GM21786 (cell line): ENCODE results near the gene CNIH1.
"Not testable (repeated sequence)": the region's sequence is repeated elsewhere in the genome, so short reads cannot be mapped to it uniquely, and the experiment has no call there.

Source experiments
- ATAC-seq: cut with Tn5 transposase; IDR thresholded peaks from one replicate; pipeline ENCODE4 v1.9.1; 2021; ENCODE audit not compliant: unreplicated experiment

The CNIH1 gene

DNA sequence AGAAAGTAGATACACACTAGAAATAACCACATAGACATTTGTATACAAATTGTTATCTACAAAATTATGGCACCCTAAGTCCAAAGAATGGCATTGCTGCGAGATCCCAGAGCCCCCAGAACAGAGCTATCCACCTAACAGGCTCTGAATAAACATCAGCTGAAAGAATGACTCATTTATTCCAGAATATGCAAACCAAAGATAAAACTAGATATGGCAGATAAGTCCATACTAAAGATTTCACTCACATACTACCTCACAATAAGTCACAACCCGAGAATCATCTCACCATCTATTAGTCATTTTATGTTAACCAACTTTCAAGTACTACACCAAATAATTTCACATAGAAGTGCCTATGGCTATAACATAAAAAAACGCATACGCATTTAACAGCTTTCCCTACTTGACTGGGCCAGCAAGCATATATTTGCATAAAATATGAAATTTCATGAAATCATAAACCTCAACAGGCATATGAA lies 5.6 kb downstream of the CNIH1 start:
- ATAC-seq: peak; percentile 40

DNA sequence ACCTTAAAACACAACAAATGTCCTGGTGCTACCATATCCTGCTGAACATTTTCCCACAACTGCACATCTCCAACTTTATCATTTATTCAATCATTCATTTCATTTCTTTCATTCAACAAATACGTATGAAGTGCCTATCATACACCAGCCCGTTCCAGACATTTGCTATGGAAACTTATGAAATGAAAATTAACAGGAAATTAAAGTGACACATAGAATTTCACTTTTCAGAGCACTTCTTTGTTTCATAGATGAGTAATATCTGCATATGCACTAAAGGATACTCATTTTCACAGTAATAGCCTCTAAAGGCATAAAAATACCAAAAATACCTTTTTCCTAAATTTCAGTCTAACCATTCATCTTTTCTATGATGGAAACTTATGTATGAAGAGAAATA lies 12.6 kb downstream of the CNIH1 start:
- no peak for ATAC-seq

DNA sequence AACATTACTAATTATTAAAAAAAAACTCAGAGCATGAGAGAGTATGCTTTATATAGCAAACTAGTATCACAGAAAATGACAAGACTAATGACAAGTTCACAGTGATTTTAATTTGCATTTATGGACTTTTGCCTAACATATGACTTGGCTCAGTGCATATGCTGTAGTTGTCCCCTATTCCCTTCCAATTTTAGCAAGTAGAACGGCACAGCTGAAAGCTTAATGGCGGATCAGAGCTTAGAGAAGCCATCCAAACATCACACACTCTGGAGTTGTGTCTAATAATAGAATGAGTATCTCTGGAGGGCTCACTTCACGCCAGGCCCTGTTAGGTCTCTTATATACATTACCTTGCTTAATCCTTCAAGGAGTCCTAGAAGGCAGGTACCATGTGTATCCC lies 13.3 kb downstream of the CNIH1 start:
- no peak for ATAC-seq

DNA sequence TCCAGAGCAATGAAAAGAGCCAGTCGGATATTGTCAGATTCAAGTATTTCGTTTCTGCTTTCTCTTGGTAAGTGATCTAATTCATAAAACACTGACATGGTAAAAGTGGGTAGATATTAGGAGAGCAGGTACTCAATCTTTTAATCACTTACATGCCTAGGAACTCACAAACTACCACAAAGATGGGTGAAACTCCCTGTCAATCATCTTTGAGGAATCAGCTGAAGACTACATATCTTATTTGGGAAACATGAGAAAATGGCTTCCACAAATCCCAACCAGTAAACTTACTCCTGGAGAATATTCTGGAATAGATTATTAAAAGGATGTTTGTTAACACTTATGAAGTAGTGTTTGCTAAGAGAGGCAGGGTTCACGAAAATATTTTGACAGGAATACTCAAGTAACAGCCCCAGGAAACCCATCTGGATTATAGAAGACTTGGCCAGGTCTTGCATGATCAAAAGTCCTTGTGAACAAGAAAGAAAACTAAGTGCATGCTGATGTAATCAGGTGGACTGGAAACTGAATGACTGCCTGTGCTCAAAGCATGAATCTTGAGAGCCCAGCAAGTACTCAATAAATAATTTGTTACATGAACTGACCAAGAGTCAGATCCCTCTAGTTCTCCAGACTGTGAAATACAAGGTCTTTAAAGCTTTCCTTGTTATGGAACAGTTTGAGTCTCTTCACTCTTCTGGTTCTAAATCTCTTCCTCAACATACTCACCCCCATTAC lies 15.5 kb downstream of the CNIH1 start:
- ATAC-seq: no peak

DNA sequence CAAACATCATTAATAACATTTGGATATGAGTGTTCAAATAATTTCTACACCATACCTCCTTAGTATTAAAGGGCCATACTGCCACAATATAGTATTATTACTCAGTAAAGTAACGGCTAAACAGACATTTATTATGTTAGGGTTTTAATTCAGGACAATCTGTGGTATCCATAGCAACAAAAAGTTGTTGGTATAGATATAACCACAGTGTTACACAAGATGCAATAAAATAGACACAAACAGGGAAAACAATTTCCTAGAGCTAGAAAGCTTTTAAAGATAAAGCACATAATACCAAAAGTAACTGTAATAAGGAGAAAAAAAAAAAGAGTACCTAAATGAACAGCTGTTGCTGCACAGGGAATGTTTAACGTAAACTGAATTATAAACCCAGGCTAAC lies 16.1 kb downstream of the CNIH1 start:
- no peak for ATAC-seq

DNA sequence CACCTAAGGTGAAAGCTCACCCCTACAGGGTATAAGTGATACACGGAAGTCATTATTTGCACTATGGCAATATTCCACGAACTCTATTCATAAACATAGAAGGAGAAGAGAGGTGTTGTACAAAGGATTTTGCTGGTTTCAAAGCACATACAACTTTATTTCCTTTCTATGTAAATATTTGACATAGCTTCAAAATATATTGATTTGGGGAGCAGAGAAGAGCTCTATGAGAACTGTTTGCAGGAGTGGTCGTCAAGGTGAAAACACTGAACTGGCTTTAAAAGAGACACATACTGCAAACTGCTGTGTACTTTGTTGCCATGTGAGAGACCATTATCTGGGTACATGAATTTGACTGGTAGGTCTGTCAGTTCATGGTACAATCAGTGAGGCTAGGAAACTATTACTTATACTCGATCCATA lies 16.7 kb downstream of the CNIH1 start:
- no peak for ATAC-seq

DNA sequence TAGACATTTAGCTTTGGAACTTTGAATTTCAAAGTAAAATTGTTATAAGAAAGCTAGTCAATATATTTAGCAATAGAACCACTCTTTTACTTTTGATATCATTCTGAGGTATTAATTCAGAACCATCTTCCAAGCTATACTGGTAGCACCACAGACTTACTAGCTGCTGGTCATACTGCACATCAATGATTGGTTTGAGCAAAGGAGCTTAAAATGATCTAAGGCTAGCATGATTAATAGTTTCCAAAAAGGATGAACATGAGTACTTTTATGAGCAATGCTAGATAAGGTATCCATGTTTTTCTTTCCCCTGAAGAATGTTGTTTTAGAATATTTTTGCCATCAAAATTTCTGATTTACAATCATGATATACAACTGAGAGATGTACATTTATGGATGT lies 17.2 kb downstream of the CNIH1 start:
- no peak for ATAC-seq

DNA sequence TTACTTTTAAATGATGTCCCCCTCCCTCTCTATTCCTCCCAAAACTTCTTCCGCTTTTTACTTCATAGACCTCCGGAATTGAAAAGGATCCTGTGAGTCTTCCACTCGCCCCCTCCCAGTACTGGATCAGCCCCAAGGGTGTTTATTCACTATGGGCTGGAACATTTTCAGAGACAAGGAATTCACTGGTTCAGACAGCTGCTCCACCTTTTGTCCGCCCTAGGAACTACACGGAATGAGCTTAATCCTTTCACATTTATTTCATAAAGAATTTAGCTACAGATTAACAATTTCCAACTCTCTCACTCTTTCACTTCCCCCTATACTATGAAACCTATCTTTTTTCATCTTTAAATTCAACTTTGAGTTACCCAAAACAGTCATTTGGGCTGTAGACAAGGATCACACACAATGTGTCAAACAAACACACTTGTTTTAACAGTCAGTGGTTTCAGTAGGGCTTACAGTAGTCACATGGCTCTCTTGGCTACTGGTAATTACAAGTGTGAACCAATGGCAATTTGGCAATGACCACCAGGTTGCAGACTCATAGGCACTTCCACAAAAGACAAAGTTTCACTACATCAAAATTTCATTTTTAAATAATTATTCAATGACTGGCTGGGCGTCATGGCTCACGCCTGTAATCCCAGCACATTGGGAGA lies 20.6 kb downstream of the CNIH1 start:
- no peak for ATAC-seq

DNA sequence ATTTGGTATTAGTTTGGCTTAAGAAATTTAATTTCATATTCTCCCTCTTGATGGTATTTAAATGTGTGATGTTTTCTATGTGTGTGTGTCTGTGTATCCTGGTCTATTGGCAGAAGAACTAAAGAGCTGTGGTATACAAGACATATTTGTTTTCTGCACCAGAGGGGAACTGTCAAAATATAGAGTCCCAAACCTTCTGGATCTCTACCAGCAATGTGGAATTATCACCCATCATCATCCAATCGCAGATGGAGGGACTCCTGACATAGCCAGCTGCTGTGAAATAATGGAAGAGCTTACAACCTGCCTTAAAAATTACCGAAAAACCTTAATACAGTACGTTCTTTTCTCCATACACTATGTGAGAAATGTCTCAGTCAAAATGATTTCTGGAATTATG lies 29.8 kb downstream of the CNIH1 start:
- no peak for ATAC-seq

DNA sequence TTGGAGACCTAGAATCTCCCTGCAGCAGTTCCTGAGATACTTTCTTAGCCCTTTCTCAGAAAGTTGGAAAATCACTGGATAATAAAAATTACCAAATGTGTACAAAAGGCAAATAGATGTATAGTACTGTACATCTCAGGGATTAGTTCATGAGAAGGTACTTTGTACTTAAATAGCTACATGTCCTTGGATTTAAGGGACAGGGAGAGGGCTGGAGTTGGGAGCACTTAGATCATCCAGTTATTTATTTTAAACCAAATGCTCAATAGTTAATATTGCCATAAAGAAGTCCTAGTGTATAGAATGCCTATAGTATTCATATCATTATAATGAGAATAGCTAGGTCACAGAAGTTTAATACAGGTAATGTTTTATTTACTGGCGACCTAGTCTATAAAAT lies 31.0 kb downstream of the CNIH1 start:
- ATAC-seq: no peak

DNA sequence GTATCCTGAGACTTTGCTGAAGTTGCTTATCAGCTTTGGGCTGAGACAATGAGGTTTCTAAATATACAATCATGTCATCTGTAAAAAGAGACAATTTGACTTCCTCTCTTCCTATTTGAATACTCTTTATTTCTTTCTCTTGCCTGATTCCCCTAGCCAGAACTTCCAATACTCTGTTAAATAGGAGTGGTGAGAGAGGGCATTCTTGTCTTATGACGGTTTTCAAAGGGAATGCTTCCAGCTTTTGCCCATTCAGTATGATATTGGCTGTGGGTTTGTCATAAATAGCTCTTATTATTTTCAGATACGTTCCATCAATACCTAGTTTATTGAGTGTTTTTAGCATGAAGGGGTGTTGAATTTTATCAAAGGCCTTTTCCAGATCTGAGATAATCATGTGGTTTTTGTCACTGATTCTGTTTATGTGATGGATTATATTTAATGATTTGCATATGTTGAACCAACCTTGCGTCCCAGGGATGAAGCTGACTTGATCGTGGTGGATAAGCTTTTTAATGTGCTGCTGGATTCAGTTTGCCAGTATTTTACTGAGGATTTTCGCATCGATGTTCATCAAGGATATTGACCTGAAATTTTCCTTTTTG lies 37.7 kb downstream of the CNIH1 start:
- not testable (repeated sequence) for ATAC-seq

DNA sequence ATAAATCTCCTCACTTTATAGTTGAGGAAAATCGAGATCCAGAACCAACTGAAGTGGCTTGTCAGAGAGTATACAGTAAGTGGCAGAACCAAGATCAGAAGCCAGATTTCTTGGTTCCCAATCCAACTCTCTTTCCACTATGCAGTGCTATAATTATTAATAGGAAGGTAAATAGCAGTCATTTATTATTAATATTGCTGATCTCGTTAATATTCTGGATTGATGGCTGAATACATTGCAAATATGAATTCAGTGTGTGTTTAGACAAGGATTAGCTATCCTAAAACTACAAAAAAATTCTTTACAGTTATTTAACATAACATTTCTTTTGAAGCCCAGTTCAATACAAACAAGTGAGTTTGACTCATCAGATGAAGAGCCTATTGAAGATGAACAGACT lies 41.6 kb downstream of the CNIH1 start:
- no peak for ATAC-seq

DNA sequence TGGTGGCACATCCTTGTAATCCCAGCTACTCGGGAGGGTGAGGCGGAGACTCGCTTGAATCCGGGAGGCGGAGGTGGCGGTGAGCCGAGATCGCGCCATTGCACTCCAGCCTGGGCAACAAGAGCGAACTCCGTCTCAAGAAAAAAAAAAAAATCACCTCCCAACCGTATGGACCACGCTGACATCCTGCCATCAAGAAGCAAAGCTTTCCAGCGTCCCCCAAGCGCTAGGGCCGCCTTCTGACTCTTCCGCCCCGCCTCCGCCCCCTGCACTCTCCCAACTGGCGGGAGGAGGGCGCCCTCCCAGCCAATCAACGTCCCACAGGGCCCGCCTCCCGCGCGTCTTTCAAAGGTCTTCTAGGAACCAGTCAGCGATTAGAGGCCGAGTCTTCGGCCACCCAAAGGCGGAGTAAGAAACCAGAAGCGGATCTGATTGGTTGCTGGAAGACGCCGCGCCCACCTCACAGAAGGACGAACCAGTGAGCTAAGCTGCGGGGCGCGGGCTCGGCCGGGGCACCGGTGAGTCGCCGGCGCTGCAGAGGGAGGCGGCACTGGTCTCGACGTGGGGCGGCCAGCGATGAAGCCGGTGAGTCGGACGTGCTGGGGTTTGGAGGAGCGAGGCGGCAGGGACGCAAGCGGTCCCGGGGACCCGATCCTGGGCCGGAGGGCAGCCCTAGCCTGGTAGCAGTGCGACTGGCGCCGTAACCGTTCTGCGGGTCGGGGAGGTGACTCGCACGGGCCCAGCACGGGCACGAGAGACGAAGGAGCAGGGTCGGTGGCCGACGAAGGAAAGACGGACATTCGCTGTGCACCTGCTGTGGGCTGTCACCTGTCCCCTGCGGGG lies 44.5 kb downstream of the CNIH1 start, which contains the start of gene CDKN3:
Gene CDKN3, plus strand, starts transcription at position 515 of the 843 bp plus-strand sequence. Its CDS starts 62 bp downstream, at position 577.
- peak; percentile 96 for ATAC-seq

DNA sequence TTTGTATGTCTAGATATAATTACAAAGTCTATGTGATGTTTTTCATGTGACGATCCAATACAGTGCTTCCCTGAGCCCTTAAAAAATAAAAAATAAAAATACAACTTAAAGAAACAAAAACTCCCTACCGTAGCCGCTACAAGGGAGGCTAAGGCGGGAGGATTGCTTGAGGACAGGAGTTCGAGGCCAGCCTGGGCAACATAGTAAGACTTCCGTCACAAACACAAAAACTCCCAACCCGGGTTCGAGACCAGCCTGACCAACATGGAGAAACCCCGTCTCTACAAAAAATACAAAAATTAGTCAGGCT lies 45.0 kb downstream of the CNIH1 start:
- ATAC-seq: no peak

DNA sequence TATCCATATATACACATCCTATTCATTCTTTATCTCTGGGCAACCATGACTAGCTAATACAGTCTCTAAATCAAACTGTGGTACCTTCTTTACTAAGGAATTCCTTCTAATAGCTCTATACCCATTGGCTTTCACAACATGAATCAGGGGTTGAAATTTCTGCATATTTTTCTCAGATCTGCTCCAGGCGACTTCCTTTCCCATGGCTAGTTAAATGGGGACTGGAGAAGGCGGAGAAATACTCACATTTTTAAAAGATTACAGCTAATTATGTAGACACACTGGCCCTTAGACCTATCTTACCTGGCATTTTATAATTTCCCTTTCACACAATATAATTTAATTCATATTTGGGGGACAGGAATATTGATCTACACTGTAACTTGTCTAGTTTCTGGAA lies 45.5 kb downstream of the CNIH1 start:
- ATAC-seq: no peak

DNA sequence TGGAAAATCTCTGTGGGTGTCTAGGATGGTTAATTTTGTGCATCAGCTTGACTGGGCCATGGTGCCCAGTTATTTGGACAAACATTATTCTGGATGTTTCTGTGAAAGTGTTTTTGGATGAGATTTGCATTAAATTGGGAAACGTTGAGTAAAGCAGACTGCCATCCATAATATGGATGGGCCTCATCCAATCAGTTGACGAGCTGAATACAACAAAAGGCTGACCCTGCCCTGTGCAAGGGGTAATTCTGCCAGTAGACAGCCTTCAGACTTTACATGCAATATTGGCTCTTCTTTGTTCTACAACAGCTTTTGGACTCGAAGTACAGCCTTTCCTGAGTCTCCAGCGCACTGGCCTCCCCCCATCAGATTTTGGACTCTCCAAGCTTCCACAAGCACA lies 45.9 kb downstream of the CNIH1 start:
- no peak for ATAC-seq

DNA sequence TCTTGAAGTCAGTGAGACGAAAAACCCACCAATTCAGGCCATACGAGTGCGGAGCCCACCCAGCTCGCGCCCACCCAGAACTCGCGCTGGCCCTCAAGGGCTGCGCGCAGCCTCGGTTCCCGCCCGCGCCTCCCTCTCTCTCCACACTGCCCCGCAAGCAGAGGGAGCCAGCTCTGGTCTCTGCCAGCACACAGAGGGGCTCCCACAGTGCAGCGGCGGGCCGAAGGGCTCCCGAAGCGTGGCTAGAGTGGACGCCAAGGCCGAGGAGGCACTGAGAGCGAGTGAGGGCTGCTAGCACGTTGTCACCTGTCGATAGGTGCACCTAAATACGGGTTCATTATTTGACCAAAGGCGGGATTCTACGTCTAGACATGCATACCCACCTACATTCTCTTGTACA lies 46.6 kb downstream of the CNIH1 start:
- ATAC-seq: no peak

DNA sequence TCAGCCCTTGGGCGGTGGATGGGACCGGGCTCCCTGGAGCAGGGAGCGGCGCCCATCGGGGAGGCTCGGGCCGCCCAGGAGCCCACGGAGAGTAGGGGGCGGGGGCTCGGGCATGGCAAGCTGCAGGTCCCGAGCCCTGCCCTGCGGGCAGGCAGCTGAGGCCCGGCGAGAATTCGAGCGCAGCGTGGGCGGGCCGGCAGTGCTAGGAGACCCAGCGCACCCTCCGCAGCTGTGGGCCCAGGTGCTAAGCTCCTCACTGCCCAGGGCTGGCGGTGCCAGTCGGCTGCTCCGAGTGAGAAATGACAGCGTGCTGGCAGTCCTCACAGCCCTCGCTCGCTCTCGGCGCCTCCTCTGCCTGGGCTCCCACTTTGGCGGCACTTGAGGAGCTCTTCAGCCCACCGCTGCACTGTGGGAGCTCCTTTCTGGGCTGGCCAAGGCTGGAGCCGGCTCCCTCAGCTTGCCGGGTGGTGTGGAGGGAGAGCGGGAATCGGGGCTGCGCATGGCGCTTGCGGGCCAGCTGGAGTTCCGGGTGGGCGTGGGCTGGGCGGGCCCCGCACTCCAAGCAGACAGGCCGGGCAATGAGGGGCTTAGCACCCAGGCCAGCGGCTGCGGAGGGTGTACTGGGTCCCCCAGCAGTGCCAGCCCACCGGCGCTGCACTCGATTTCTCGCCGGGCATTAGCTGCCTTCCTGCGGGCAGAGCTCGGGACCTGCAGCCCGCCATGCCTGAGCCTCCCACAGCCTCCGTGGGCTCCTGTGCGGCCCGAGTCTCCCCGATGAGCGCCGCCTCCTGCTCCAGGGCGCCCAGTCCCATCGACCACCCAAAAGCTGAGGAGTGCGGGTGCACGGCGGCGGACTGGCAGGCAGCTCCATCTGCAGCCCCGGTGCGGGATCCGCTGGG lies 47.9 kb downstream of the CNIH1 start:
- not testable (repeated sequence) for ATAC-seq

DNA sequence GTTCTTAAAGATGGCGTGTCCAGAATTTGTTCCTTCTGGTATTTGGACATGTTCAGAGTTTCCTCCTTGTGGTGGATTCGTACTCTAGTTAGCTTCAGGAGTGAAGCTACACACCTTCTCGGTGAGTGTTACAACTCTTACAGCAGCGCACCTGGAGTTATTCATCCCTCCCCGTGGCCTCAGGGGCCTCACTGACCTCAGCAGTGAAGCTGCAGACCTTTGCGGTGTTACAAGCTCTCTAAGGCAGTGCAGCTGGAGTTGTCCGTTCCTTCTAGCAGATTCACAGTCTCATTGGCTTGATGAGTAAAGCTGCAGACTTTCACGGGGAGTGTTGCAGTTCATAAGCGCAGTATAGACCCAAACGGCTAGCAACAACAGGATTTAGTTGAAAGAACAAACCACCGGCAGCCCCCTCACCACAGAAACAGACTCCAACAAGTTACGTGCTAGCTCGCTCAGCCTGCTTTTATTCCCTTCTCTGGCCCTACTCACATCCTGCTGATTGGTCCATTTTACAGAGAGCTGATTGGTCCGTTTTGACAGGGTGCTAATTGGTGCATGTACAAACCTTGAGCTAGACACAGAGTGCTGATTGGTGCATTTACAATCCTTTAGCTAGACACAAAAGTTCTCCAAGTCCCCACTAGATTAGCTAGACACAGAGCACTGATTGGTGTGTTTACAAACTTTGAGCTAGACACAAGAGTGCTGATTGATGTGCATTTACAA lies 48.9 kb downstream of the CNIH1 start:
- no peak for ATAC-seq

DNA sequence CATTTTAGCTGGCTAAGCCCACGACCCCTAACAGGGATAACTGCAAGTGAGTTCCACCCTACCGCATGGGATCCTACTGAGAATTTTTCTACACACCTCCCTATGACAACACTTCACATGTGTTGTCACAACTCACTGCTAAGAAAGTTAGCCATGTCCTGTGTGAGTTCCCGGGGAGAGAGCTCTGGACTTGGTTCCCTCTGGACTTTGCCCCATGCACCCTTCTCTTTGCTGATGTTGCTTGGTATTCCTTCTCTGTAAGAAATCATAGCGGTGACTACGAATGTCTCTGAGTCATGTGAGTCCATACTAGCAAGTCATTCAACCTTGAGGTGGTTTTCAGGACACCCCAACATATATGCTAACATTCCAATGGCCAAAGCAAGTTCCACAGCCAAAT lies 53.8 kb downstream of the CNIH1 start:
- no peak for ATAC-seq
